Panc1 (cell line): ENCODE results near the gene PCDHGA1. TPM values are rescaled to one million over a fixed set of nuclear protein-coding genes. Genes with fewer than 3 reads are reported as not detected.

ENCODE experiments used
- ATAC-seq: fragments of 200-7000 bp; cut with Tn5 transposase; 2 replicates; pipeline ENCODE4 v1.9.1; 2020; ENCODE audit warnings: mild to moderate bottlenecking, moderate library complexity
- BruUV-seq: library from RNA; stranded (reverse); fragments of 400-500 nt; replicated peaks from 2 replicates; lab custom pipeline; 2021; lab: Mats Ljungman, UMichigan
- CTCF ChIA-PET: fragments of 300-600 bp; sonication (Branson Sonifier 250); formaldehyde crosslinking; loops from one replicate; lab custom pipeline; 2022; ENCODE audit warnings: antibody characterized with exemption; lab: Charles Lee
- POLR2A ChIA-PET: fragments of 300-600 bp; sonication (Branson Sonifier 250); formaldehyde crosslinking; loops from one replicate; lab custom pipeline; 2022; ENCODE audit warnings: antibody characterized with exemption; lab: Charles Lee
- DNase-seq: peaks from one replicate; pipeline ENCODE4 v3.0.0-alpha.2; 2010; ENCODE audit warnings: low read depth, low spot score
- H3K27ac ChIP-seq: 2 replicates; pipeline ENCODE4 v1.5.1; 2011; ENCODE audit warnings: mild to moderate bottlenecking, low read length, inconsistent platforms
- H3K27me3 ChIP-seq: fragments of 200-500 bp; sonication (Bioruptor generic); 2 replicates; pipeline ENCODE4 v1.6.0; 2014; ENCODE audit warnings: low read length, inconsistent platforms; ENCODE audit not compliant: control insufficient read depth, insufficient read depth
- H3K36me3 ChIP-seq: fragments of 200-500 bp; sonication (Bioruptor generic); 2 replicates; pipeline ENCODE4 v1.5.1; 2014; ENCODE audit warnings: inconsistent platforms, mild to moderate bottlenecking, low read length, moderate library complexity; ENCODE audit not compliant: control insufficient read depth, insufficient read depth
- H3K4me1 ChIP-seq: 2 replicates; pipeline ENCODE4 v1.5.1; 2011; ENCODE audit warnings: inconsistent platforms, mild to moderate bottlenecking, low read length, moderate library complexity; ENCODE audit not compliant: control insufficient read depth, insufficient read depth
- H3K4me3 ChIP-seq, 2 experiments: 2 replicates each; pipeline ENCODE4 v1.5.1; 2011 to 2012; ENCODE audit warnings: low read depth in 2 of 2, low read length in 2 of 2, mild to moderate bottlenecking in 2 of 2, inconsistent platforms in 1 of 2, moderate library complexity in 1 of 2
- H3K9me3 ChIP-seq: fragments of 200-500 bp; sonication (Bioruptor generic); 2 replicates; pipeline ENCODE4 v1.5.1; 2014; ENCODE audit warnings: low read depth, mild to moderate bottlenecking, inconsistent platforms, low read length, moderate library complexity; ENCODE audit not compliant: control insufficient read depth, insufficient read depth
- CTCF ChIP-seq: fragments of 450-650 bp; IDR thresholded peaks from 2 replicates; pipeline ENCODE4 v1.5.1; 2017; ENCODE audit warnings: mild to moderate bottlenecking
- POLR2AphosphoS5 ChIP-seq: IDR thresholded peaks from 2 replicates; pipeline ENCODE4 v1.6.1; 2012; ENCODE audit warnings: mild to moderate bottlenecking, low read depth, low read length, moderate library complexity
- REST ChIP-seq, 2 experiments: IDR thresholded peaks; 2 replicates each; pipeline ENCODE4 v1.6.1; 2011 to 2012; ENCODE audit warnings: low read depth in 2 of 2, control low read depth in 1 of 2, low read length in 1 of 2, mild to moderate bottlenecking in 1 of 2, moderate library complexity in 1 of 2; ENCODE audit not compliant: insufficient read depth in 1 of 2
- SIN3A ChIP-seq: IDR thresholded peaks from 2 replicates; pipeline ENCODE4 v1.6.1; 2012; ENCODE audit warnings: low read depth, mild to moderate bottlenecking, low read length, moderate library complexity, borderline replicate concordance; ENCODE audit not compliant: insufficient read depth
- TCF7L2 ChIP-seq: IDR thresholded peaks from 2 replicates; pipeline ENCODE4 v1.6.1; 2011; ENCODE audit warnings: mild to moderate bottlenecking, low read depth, low read length, inconsistent platforms
- in situ Hi-C: cut with HindIII; loops from 2 replicates; pipeline ENCODE4 v1.10.0; 2016; ENCODE audit warnings: low sequenced_read_pairs, low pct_unique_long_range_greater_than_20kb
- intact Hi-C: fragments of 100-400 bp; cut with micrococcal nuclease; formaldehyde crosslinking; loops from one replicate; pipeline ENCODE4 v1.10.0; 2022; ENCODE audit not compliant: unreplicated experiment
- total RNA-seq: library from RNA; stranded (reverse); gene quantifications from one replicate; pipeline ENCODE4 v1.2.1, GENCODE V29; 2021; ENCODE audit not compliant: unreplicated experiment

Gene PCDHGA1
- total RNA-seq, 1 experiment from 2014 or later, result 0.92 TPM

- no peak for TF ChIP-seq SIN3A
- TF ChIP-seq REST (IDR thresholded peaks at IDR 0.05; ENCODE audit: insufficient read depth in 1 of 2, low read depth in 2 of 2, low read length in 1 of 2), result no peak
- no peak for TF ChIP-seq POLR2AphosphoS5
- no peak for TF ChIP-seq TCF7L2
- TF ChIP-seq CTCF, result no peak
- Histone ChIP-seq H3K4me3 (no peak overlapping the region), H3K36me3 (no peaks in the 10 kb centered on the region), H3K9me3 (peaks cover 7% of the 10 kb centered on the region; the same call in 1 of the 2 replicates), H3K27ac (no peak overlapping the region), H3K27me3 (no peaks in the 10 kb centered on the region), H3K4me1 (no peaks in the 10 kb centered on the region)
- in situ Hi-C loops, result no loop called here
- CTCF ChIA-PET, result no interaction called here
- POLR2A ChIA-PET, result no interaction called here
- intact Hi-C loops, result no loop called here
- DNase-seq (no peak), ATAC-seq (no peak)
- BruUV-seq, result no TSS peak
These were observed 41.5 kb downstream of the PCDHGA1 start for GRCh38 chr5:141371572-141372475.

GRCh38 chr5:141373673-141374317, 43.5 kb downstream of the PCDHGA1 start, which contains the start of gene PCDHGA6:
Gene PCDHGA6 (plus strand): TSS chr5:141373891. CDS start chr5:141374084, 193 bp downstream.
- no peak within 1 kb of the TSS for H3K4me3 ChIP-seq
- CTCF ChIA-PET, result no interaction called here

More at GRCh38 chr5:141373673-141374317, 43.5 kb downstream of the PCDHGA1 start, which contains the start of gene PCDHGA6:
- in situ Hi-C loops, result no loop called here
- ATAC-seq, result no peak
- Histone ChIP-seq H3K27ac (no peak within 1 kb of the TSS), H3K27me3 (no peaks in the 10 kb centered on the region), H3K9me3 (peaks cover 7% of the 10 kb centered on the region; the same call in 1 of the 2 replicates), H3K4me1 (no peaks in the 10 kb centered on the region), H3K36me3 (no peaks in the 10 kb centered on the region)
- no peak for DNase-seq
- POLR2A ChIA-PET, result interaction anchor here (0.6 kb wide), 2 partner anchors 57 to 861 kb away, joined by 4 read pairs; no protein-coding TSS in a partner anchor
- intact Hi-C loops, result no loop called here
- TF ChIP-seq REST (IDR thresholded peaks at IDR 0.05; ENCODE audit: insufficient read depth in 1 of 2, low read depth in 2 of 2, low read length in 1 of 2), result no peak
- TF ChIP-seq SIN3A, result no peak
- TF ChIP-seq TCF7L2, result no peak
- TF ChIP-seq POLR2AphosphoS5, result no peak
- BruUV-seq, result no TSS peak
